HepG2 (cell line): ENCODE measurements around the gene TGM1. TPM values are rescaled to one million over a fixed set of nuclear protein-coding genes. Genes with fewer than 3 reads are reported as not detected.

Experiments used
- ATAC-seq: fragments of 200-7000 bp; cut with Tn5 transposase; 3 replicates; pipeline ENCODE4 v1.9.1; 2020; ENCODE audit warnings: mild to moderate bottlenecking, moderate library complexity
- BruUV-seq: library from RNA; stranded (reverse); fragments of 400-500 nt; replicated peaks from 2 replicates; lab custom pipeline; 2021; lab: Mats Ljungman, UMichigan
- CTCF ChIA-PET: fragments of 300-600 bp; formaldehyde crosslinking; extraction: SDS; loops from one replicate; lab custom pipeline; 2021; ENCODE audit warnings: low total read pairs, inconsistent platforms, low intra/inter-chr PET ratio; lab: Yijun Ruan, JAX
- POLR2A ChIA-PET: fragments of 350-600 bp; sonication (Branson Sonifier 250); formaldehyde crosslinking; loops from one replicate; lab custom pipeline; 2020; ENCODE audit warnings: antibody characterized with exemption, inconsistent platforms; lab: Yijun Ruan, JAX
- DNase-seq: peaks from one replicate; pipeline ENCODE4 v3.0.0-alpha.2; 2015; ENCODE audit warnings: low spot score
- FAIRE-seq: peaks from 3 replicates; lab custom pipeline; 2011; peaks lifted over from hg19 to GRCh38; lab: Jason Lieb, UNC
- H2AFZ ChIP-seq: one replicate; pipeline ENCODE4 v1.6.1; 2011; ENCODE audit warnings: low read length, inconsistent platforms
- H3K27ac ChIP-seq: fragments of 300-600 bp; 3 replicates; pipeline ENCODE4 v1.8.0; 2011; ENCODE audit warnings: mixed run types, mild to moderate bottlenecking, mixed read lengths, low read length, inconsistent platforms; ENCODE audit not compliant: insufficient read depth; ENCODE audit errors: extremely low read length
- H3K27me3 ChIP-seq, 2 experiments: fragments of 200-600 bp in 1 of 2; 2 replicates in 1 of 2; 3 replicates in 1 of 2; pipeline versions ENCODE4 v1.6.0 to v1.8.0; 2011; ENCODE audit warnings: low read length in 2 of 2, mild to moderate bottlenecking in 2 of 2, moderate library complexity in 2 of 2, inconsistent platforms in 1 of 2; ENCODE audit not compliant: insufficient read depth in 2 of 2, control insufficient read depth in 1 of 2
- H3K36me3 ChIP-seq, 2 experiments: fragments of 200-600 bp in 1 of 2; replicated peaks in 1 of 2; 2 replicates in 1 of 2; 3 replicates in 1 of 2; pipeline versions ENCODE4 v1.5.1 to v1.8.0; 2011; ENCODE audit warnings: low read length in 2 of 2, inconsistent platforms in 1 of 2; ENCODE audit not compliant: insufficient read depth in 2 of 2, control insufficient read depth in 1 of 2
- H3K4me1 ChIP-seq: 2 replicates; pipeline ENCODE4 v1.5.1; 2012; ENCODE audit warnings: low read length, inconsistent platforms; ENCODE audit not compliant: insufficient read depth
- H3K4me2 ChIP-seq: 2 replicates; pipeline ENCODE4 v1.6.0; 2011; ENCODE audit warnings: low read depth, low read length, inconsistent platforms
- H3K4me3 ChIP-seq, 3 experiments: fragments of 200-600 bp in 1 of 3; sonication (generic), shearing (Covaris generic) in 1 of 3; replicated peaks in 1 of 3; 2 replicates each; pipeline ENCODE4 v1.5.1; 2011 to 2016; ENCODE audit warnings: low read length in 3 of 3, inconsistent platforms in 2 of 3, low read depth in 2 of 3, mild to moderate bottlenecking in 2 of 3, control low read depth in 1 of 3, mixed read lengths in 1 of 3; ENCODE audit not compliant: insufficient read depth in 1 of 3
- H3K79me2 ChIP-seq: one replicate; pipeline ENCODE4 v1.6.1; 2011; ENCODE audit warnings: low read length, inconsistent platforms; ENCODE audit not compliant: insufficient read depth
- H3K9ac ChIP-seq: 2 replicates; pipeline ENCODE4 v1.6.0; 2011; ENCODE audit warnings: mild to moderate bottlenecking, low read depth, low read length, inconsistent platforms; ENCODE audit not compliant: insufficient read depth
- H3K9me3 ChIP-seq: 2 replicates; pipeline ENCODE4 v1.5.1; 2012; ENCODE audit warnings: mild to moderate bottlenecking, low read length
- H4K20me1 ChIP-seq: 2 replicates; pipeline ENCODE4 v1.6.0; 2011; ENCODE audit warnings: inconsistent platforms, mild to moderate bottlenecking, low read length, moderate library complexity; ENCODE audit not compliant: insufficient read depth
- NFKB2 ChIP-seq: sonication (generic); formaldehyde crosslinking; IDR thresholded peaks from 2 replicates; pipeline ENCODE4 v1.4.0; 2020; ENCODE audit warnings: missing genetic modification reagents, borderline replicate concordance
- PLRG1 ChIP-seq: fragments of 450-650 bp; conservative IDR thresholded peaks from 2 replicates; pipeline ENCODE4 v1.6.1; 2016
- TCF12 ChIP-seq, 2 experiments: fragments of 450-650 bp in 1 of 2; sonication (generic) in 1 of 2; formaldehyde crosslinking in 1 of 2; IDR thresholded peaks; 2 replicates each; pipeline versions ENCODE4 v1.6.1 to v1.8.0; 2017 to 2022; ENCODE audit warnings: antibody characterized with exemption in 1 of 2, mild to moderate bottlenecking in 1 of 2, missing genetic modification reagents in 1 of 2, moderate library complexity in 1 of 2
- XBP1 ChIP-seq: sonication (generic); formaldehyde crosslinking; IDR thresholded peaks from 2 replicates; pipeline ENCODE4 v1.5.0; 2020; ENCODE audit warnings: missing genetic modification reagents
- ZBTB42 ChIP-seq: sonication (generic); formaldehyde crosslinking; IDR thresholded peaks from 2 replicates; pipeline ENCODE4 v1.5.0; 2020; ENCODE audit warnings: mild to moderate bottlenecking, missing genetic modification reagents
- ZNF567 ChIP-seq: sonication (generic); formaldehyde crosslinking; IDR thresholded peaks from 2 replicates; pipeline ENCODE4 v1.8.1; 2023; ENCODE audit warnings: mild to moderate bottlenecking, missing genetic modification reagents, borderline replicate concordance
- WGBS: methylation state at CpG from one replicate; pipeline ENCODE4 v1.1.6; 2017; ENCODE audit warnings: low lambda C conversion rate; 5-methylcytosine and 5-hydroxymethylcytosine counted together
- in situ Hi-C: cut with HindIII; loops from 2 replicates; pipeline ENCODE4 v1.10.0; 2017; ENCODE audit warnings: low pct_unique_long_range_greater_than_20kb; ENCODE audit not compliant: extremely low pct_ligation_motif_present
- intact Hi-C: fragments of 100-400 bp; cut with micrococcal nuclease; formaldehyde crosslinking; loops from one replicate; pipeline ENCODE4 v1.10.0; 2022; ENCODE audit not compliant: unreplicated experiment
- polyA plus RNA-seq, 8 experiments: library from polyadenylated mRNA; depleted of rRNA in 3 of 8; stranded (reverse) in 7 of 8; unstranded in 1 of 8; fragments of >200 nt; fragmentation: Illumina TruSeq in 4 of 8; extraction: Trizol in 4 of 8; gene quantifications; 2 replicates each; pipeline versions ENCODE4 v1.2.1 to v1.2.3, GENCODE V29; 2011 to 2016; ENCODE audit warnings: low read depth in 4 of 8, missing spikeins in 1 of 8, mixed read lengths in 1 of 8; ENCODE audit not compliant: insufficient read depth in 1 of 8
- total RNA-seq, 5 experiments: library from RNA; depleted of rRNA; stranded (reverse); fragments of >200 nt; fragmentation: Illumina TruSeq; extraction: Trizol; gene quantifications; 2 replicates each; pipeline ENCODE4 v1.2.3, GENCODE V29; 2016; ENCODE audit warnings: low read depth in 1 of 5
- TF ChIP-seq, protein P1 (sequence below): sonication (generic); formaldehyde crosslinking; IDR thresholded peaks from 2 replicates; pipeline ENCODE4 v1.4.0; 2020; ENCODE audit warnings: mild to moderate bottlenecking, missing genetic modification reagents
- TF ChIP-seq, protein P2 (sequence below): sonication (generic); formaldehyde crosslinking; IDR thresholded peaks from 2 replicates; pipeline ENCODE4 v1.8.0; 2022; ENCODE audit warnings: missing genetic modification reagents, low read depth, mild to moderate bottlenecking, borderline replicate concordance
- TF ChIP-seq, protein P3 (sequence below): sonication (generic); formaldehyde crosslinking; conservative IDR thresholded peaks from 2 replicates; pipeline ENCODE4 v1.8.0; 2022; ENCODE audit warnings: low read depth, missing genetic modification reagents
- TF ChIP-seq, protein P4 (sequence below): sonication (generic); formaldehyde crosslinking; IDR thresholded peaks from 2 replicates; pipeline ENCODE4 v1.4.0; 2020; ENCODE audit warnings: missing genetic modification reagents

TGM1 gene
- total and polyA plus RNA-seq, 2 of the 13 experiments (the other 11 are each of a cell fraction or from before 2014, with no cell fraction given) = 3.2 to 10.6 TPM

DNA sequence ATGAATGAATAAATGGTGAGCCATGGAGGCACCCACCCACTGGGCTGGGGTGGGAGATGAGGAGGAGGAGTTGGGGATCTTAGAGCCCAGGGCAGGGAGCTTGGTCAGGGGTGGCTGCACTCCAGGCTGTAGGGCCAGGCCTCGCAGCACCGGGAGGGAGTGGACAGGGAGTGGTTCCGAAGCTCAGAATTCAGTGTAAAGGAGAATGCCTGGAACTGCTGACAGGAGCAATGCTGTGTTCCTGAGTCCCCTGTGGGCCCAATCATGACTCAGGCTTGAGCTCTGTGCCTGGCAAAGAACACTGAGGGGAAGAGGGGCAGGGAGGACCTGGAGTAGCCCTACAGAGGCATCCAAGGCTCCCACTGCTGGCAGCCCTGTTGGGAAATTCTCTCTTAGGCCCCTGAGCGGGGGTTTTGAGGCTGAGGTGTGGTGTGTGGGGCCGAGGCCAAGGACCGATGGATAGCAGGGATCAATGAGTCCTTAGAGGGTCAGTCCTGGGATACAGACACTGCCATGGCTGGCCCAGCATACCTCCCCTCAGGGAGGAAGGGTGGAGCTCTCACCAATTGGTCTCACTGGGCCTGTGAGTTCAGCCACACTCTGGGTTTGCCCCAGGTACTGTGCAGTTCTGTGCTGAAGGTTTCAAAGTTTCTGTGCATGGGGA, 18.0 kb upstream of the TGM1 start:
- Histone ChIP-seq H4K20me1 (no peaks in the 10 kb centered on the region), H2AFZ (no peak overlapping the region), H3K36me3 (no peaks in the 10 kb centered on the region), H3K4me3 (no peak overlapping the region), H3K4me1 (no peaks in the 10 kb centered on the region), H3K9ac (no peak overlapping the region), H3K79me2 (no peaks in the 10 kb centered on the region), H3K27ac (no peak overlapping the region), H3K9me3 (no peaks in the 10 kb centered on the region), H3K27me3 (no peaks in the 10 kb centered on the region), H3K4me2 (no peak overlapping the region)
- no peak for DNase-seq
- intact Hi-C loops (no loop called here), in situ Hi-C loops (no loop called here)
- WGBS = 80% methylated on average over 6 of the region's 6 CpGs
- ChIA-PET CTCF (no interaction called here), POLR2A (interaction anchor here (0.9 to 4.8 kb wide), 6 partner anchors 7 to 86 kb away, joined by 3 to 27 read pairs (median 6); partner anchors contain the start of genes CIDEB, RABGGTA, TINF2 and TM9SF1)
- ATAC-seq = no peak; the same call in 2 of the 3 replicates
- FAIRE-seq = no peak
- BruUV-seq = no TSS peak
- TF ChIP-seq, protein P1, sequence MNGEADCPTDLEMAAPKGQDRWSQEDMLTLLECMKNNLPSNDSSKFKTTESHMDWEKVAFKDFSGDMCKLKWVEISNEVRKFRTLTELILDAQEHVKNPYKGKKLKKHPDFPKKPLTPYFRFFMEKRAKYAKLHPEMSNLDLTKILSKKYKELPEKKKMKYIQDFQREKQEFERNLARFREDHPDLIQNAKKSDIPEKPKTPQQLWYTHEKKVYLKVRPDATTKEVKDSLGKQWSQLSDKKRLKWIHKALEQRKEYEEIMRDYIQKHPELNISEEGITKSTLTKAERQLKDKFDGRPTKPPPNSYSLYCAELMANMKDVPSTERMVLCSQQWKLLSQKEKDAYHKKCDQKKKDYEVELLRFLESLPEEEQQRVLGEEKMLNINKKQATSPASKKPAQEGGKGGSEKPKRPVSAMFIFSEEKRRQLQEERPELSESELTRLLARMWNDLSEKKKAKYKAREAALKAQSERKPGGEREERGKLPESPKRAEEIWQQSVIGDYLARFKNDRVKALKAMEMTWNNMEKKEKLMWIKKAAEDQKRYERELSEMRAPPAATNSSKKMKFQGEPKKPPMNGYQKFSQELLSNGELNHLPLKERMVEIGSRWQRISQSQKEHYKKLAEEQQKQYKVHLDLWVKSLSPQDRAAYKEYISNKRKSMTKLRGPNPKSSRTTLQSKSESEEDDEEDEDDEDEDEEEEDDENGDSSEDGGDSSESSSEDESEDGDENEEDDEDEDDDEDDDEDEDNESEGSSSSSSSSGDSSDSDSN (CRISPR knock-in tag) = no peak
- TF ChIP-seq TCF12 (IDR thresholded peaks at IDR 0.05) (no peak), TCF12 (CRISPR knock-in tag; IDR thresholded peaks at IDR 0.05) (no peak), ZNF567 (CRISPR knock-in tag) (no peak), NFKB2 (CRISPR knock-in tag) (no peak), PLRG1 (no peak), ZBTB42 (CRISPR knock-in tag) (no peak), XBP1 (CRISPR knock-in tag) (no peak)
- TF ChIP-seq, protein P2, sequence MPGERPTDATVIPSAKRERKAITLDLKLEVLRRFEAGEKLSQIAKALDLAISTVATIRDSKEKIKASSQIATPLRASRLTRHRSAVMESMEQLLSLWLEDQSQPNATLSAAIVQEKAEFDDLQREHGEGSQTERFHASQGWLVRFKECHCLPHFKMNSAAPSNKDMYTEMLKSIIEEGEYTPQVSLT (CRISPR knock-in tag) = no peak
- TF ChIP-seq, protein P3, sequence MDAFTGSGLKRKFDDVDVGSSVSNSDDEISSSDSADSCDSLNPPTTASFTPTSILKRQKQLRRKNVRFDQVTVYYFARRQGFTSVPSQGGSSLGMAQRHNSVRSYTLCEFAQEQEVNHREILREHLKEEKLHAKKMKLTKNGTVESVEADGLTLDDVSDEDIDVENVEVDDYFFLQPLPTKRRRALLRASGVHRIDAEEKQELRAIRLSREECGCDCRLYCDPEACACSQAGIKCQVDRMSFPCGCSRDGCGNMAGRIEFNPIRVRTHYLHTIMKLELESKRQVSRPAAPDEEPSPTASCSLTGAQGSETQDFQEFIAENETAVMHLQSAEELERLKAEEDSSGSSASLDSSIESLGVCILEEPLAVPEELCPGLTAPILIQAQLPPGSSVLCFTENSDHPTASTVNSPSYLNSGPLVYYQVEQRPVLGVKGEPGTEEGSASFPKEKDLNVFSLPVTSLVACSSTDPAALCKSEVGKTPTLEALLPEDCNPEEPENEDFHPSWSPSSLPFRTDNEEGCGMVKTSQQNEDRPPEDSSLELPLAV (CRISPR knock-in tag) = no peak
- TF ChIP-seq, protein P4, sequence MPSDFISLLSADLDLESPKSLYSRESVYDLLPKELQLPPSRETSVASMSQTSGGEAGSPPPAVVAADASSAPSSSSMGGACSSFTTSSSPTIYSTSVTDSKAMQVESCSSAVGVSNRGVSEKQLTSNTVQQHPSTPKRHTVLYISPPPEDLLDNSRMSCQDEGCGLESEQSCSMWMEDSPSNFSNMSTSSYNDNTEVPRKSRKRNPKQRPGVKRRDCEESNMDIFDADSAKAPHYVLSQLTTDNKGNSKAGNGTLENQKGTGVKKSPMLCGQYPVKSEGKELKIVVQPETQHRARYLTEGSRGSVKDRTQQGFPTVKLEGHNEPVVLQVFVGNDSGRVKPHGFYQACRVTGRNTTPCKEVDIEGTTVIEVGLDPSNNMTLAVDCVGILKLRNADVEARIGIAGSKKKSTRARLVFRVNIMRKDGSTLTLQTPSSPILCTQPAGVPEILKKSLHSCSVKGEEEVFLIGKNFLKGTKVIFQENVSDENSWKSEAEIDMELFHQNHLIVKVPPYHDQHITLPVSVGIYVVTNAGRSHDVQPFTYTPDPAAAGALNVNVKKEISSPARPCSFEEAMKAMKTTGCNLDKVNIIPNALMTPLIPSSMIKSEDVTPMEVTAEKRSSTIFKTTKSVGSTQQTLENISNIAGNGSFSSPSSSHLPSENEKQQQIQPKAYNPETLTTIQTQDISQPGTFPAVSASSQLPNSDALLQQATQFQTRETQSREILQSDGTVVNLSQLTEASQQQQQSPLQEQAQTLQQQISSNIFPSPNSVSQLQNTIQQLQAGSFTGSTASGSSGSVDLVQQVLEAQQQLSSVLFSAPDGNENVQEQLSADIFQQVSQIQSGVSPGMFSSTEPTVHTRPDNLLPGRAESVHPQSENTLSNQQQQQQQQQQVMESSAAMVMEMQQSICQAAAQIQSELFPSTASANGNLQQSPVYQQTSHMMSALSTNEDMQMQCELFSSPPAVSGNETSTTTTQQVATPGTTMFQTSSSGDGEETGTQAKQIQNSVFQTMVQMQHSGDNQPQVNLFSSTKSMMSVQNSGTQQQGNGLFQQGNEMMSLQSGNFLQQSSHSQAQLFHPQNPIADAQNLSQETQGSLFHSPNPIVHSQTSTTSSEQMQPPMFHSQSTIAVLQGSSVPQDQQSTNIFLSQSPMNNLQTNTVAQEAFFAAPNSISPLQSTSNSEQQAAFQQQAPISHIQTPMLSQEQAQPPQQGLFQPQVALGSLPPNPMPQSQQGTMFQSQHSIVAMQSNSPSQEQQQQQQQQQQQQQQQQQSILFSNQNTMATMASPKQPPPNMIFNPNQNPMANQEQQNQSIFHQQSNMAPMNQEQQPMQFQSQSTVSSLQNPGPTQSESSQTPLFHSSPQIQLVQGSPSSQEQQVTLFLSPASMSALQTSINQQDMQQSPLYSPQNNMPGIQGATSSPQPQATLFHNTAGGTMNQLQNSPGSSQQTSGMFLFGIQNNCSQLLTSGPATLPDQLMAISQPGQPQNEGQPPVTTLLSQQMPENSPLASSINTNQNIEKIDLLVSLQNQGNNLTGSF = no peak
